ENCODE results near the gene CEBPZ.
A peak's percentile ranks its signal among the peaks of the same experiment; 100 is the strongest.

Gene CEBPZ

GRCh38 chr2:37180006-37180639, 51.3 kb downstream of the CEBPZ start:
- DNase-seq (ENCODE audit: low read depth in 2 of 2), result no peak

- DNase-seq (ENCODE audit: low read depth in 2 of 2), result no peak
Observed at GRCh38 chr2:37173741-37174140, 57.7 kb downstream of the CEBPZ start.

GRCh38 chr2:37171624-37171950, 59.8 kb downstream of the CEBPZ start:
- no peak for DNase-seq (ENCODE audit: low read depth in 2 of 2)

- no peak for DNase-seq (ENCODE audit: low read depth in 2 of 2)
Observed at GRCh38 chr2:37168217-37168981, 63.0 kb downstream of the CEBPZ start.

GRCh38 chr2:37167636-37168180, 63.7 kb downstream of the CEBPZ start:
- DNase-seq (ENCODE audit: low read depth in 2 of 2), result no peak

GRCh38 chr2:37164757-37165156, 66.6 kb downstream of the CEBPZ start:
- no peak for DNase-seq (ENCODE audit: low read depth in 2 of 2)

- peak; percentile 29 to 53 for DNase-seq (ENCODE audit: low read depth in 2 of 2)
Observed at GRCh38 chr2:37156857-37157714, 74.3 kb downstream of the CEBPZ start, which contains the start of gene EIF2AK2. TSS of gene EIF2AK2 (minus strand) at chr2:37156980. CDS start at chr2:37147806, 9,174 bp downstream.

- DNase-seq (ENCODE audit: low read depth in 2 of 2), result peak in 1 of 2 donors; percentile 4
Observed at GRCh38 chr2:37156071-37156856, 75.1 kb downstream of the CEBPZ start.

GRCh38 chr2:37154785-37155184, 76.6 kb downstream of the CEBPZ start:
- DNase-seq (ENCODE audit: low read depth in 2 of 2), result no peak

GRCh38 chr2:37153224-37153623, 78.2 kb downstream of the CEBPZ start:
- no peak for DNase-seq (ENCODE audit: low read depth in 2 of 2)

Data from stimulated activated CD4-positive, alpha-beta T cell treated with anti-CD3 and anti-CD28 coated beads, Interleukin-1b, Interleukin-23, amount 100 ng/mL, for 1 hour (primary cell).